Measurements from ENCODE around the gene GCA. TPM values are rescaled to one million over a fixed set of nuclear protein-coding genes. Genes with fewer than 3 reads are reported as not detected.

Gene GCA
- total and polyA plus RNA-seq, 2 of the 4 experiments (the other 2 are of a cell fraction), result 2.2 to 3.6 TPM

GRCh38 chr2:162324953-162325352 lies 19.0 kb upstream of the GCA start:
- H2AK9ac ChIP-seq (replicated peaks; ENCODE audit: low read depth, low read length, poor library complexity), result no peak overlapping the region
- H3K36me3 ChIP-seq (ENCODE audit: control insufficient read depth, insufficient read depth, low read length), result no peaks in the 10 kb centered on the region
- no peaks in the 10 kb centered on the region for H3K9me3 ChIP-seq (ENCODE audit: control insufficient read depth, insufficient read depth, low read length)
- H3K4ac ChIP-seq (ENCODE audit: low read depth, low read length), result no peak overlapping the region
- no peaks in the 10 kb centered on the region for H3K4me1 ChIP-seq (ENCODE audit: control insufficient read depth, insufficient read depth, low read length)
- TF ChIP-seq NFE2L2 (IDR thresholded peaks at IDR 0.05; ENCODE audit: low read depth, low read length), result no peak
- no peak for TF ChIP-seq FOS (IDR thresholded peaks at IDR 0.05; ENCODE audit: low read depth, low read length)
- TF ChIP-seq SMC3 (IDR thresholded peaks at IDR 0.05; ENCODE audit: low read depth, low read length), result no peak
- no peak for TF ChIP-seq MXI1 (IDR thresholded peaks at IDR 0.05; ENCODE audit: borderline replicate concordance, low read depth, low read length)
- no peak for TF ChIP-seq CTCF (conservative IDR thresholded peaks at IDR 0.05; ENCODE audit: low read depth, low read length)
- TF ChIP-seq CEBPB (IDR thresholded peaks at IDR 0.05; ENCODE audit: low read depth, low read length), result no peak
- TF ChIP-seq RAD21 (IDR thresholded peaks at IDR 0.05; ENCODE audit: low read length), result no peak
- no peak for TF ChIP-seq POLR2A (IDR thresholded peaks at IDR 0.05; ENCODE audit: low read depth, low read length)
- no peak for TF ChIP-seq BHLHE40 (IDR thresholded peaks at IDR 0.05; ENCODE audit: low read depth, low read length)
- TF ChIP-seq, protein P1, sequence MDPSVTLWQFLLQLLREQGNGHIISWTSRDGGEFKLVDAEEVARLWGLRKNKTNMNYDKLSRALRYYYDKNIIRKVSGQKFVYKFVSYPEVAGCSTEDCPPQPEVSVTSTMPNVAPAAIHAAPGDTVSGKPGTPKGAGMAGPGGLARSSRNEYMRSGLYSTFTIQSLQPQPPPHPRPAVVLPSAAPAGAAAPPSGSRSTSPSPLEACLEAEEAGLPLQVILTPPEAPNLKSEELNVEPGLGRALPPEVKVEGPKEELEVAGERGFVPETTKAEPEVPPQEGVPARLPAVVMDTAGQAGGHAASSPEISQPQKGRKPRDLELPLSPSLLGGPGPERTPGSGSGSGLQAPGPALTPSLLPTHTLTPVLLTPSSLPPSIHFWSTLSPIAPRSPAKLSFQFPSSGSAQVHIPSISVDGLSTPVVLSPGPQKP (IDR thresholded peaks at IDR 0.05; ENCODE audit: borderline replicate concordance, low read depth, low read length), result no peak
- no peak for TF ChIP-seq RCOR1 (IDR thresholded peaks at IDR 0.05; ENCODE audit: insufficient replicate concordance, low read length)
- TF ChIP-seq MAFK (IDR thresholded peaks at IDR 0.05; ENCODE audit: low read depth, low read length), result no peak
- TF ChIP-seq, protein P2, sequence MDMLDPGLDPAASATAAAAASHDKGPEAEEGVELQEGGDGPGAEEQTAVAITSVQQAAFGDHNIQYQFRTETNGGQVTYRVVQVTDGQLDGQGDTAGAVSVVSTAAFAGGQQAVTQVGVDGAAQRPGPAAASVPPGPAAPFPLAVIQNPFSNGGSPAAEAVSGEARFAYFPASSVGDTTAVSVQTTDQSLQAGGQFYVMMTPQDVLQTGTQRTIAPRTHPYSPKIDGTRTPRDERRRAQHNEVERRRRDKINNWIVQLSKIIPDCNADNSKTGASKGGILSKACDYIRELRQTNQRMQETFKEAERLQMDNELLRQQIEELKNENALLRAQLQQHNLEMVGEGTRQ (IDR thresholded peaks at IDR 0.05; ENCODE audit: low read depth, low read length), result no peak
- no peak for TF ChIP-seq CHD1 (IDR thresholded peaks at IDR 0.05; ENCODE audit: low read depth, low read length)
- no peak for ATAC-seq (ENCODE audit: low read depth)
- no peak overlapping the region for H2BK120ac ChIP-seq (ENCODE audit: low read depth, low read length)
- H2BK5ac ChIP-seq (ENCODE audit: low read depth, low read length, poor library complexity, severe bottlenecking), result no peak overlapping the region
- H2BK15ac ChIP-seq (ENCODE audit: low read depth, low read length), result no peak overlapping the region
- H3K23ac ChIP-seq (ENCODE audit: low read depth, low read length), result no peak overlapping the region
- H3K9ac ChIP-seq (ENCODE audit: low read depth, low read length), result no peak overlapping the region
- no peaks in the 10 kb centered on the region for H4K20me1 ChIP-seq (ENCODE audit: insufficient read depth, low read length)
- ChIA-PET CTCF (no interaction called here), POLR2A (ENCODE audit: unreplicated experiment) (no interaction called here)
- no peaks in the 10 kb centered on the region for H3K79me1 ChIP-seq (ENCODE audit: low read depth in 1 of 2, low read length in 2 of 2)
- DNase-seq, result no peak
- no peak overlapping the region for H3K4me3 ChIP-seq (ENCODE audit: insufficient read depth, low read depth, low read length)
- intact Hi-C loops (cut with micrococcal nuclease), result no loop called here
- no peak overlapping the region for H2AK5ac ChIP-seq (ENCODE audit: low read depth, low read length)
- BruUV-seq (replicated peaks), result no TSS peak
- no peaks in the 10 kb centered on the region for H3K9me1 ChIP-seq (ENCODE audit: insufficient read depth, low read length)
- no peak overlapping the region for H4K91ac ChIP-seq (ENCODE audit: insufficient read depth, low read depth, low read length)
- H4K8ac ChIP-seq (ENCODE audit: low read depth in 2 of 2, low read length in 2 of 2), result no peak overlapping the region
- WGBS, 2 experiments (ENCODE audit: extremely low coverage in 2 of 2, insufficient read length in 1 of 2), result no CpG with 5 or more reads among the region's 1 CpG
- no peak overlapping the region for H3K56ac ChIP-seq (ENCODE audit: extremely low read depth, insufficient read depth, low read length)
- H3K4me2 ChIP-seq (ENCODE audit: low read depth, low read length), result no peak overlapping the region
- dilution Hi-C loops (cut with HindIII; ENCODE audit: low sequenced_read_pairs, unreplicated experiment), result no loop called here
- H2BK20ac ChIP-seq (ENCODE audit: low read depth, low read length), result no peak overlapping the region
- no peak overlapping the region for H2AFZ ChIP-seq (replicated peaks; ENCODE audit: low read length, poor library complexity)
- no peak overlapping the region for H3K27ac ChIP-seq (ENCODE audit: insufficient read depth, low read length)
- no peak overlapping the region for H3K18ac ChIP-seq (ENCODE audit: low read depth, low read length)
- peaks cover 2% of the 10 kb centered on the region; the same call in 1 of the 2 replicates for H3K27me3 ChIP-seq (ENCODE audit: control insufficient read depth, insufficient read depth, low read length)
- no peak overlapping the region for H4K5ac ChIP-seq (ENCODE audit: low read depth, low read length)
- in situ Hi-C loops (cut with MboI; ENCODE audit: low sequenced_read_pairs), result loop anchor here (25.0 kb wide), 1 partner anchor 338 kb away; no protein-coding TSS in a partner anchor
- H3K14ac ChIP-seq (replicated peaks; ENCODE audit: low read depth, low read length), result no peak overlapping the region

Measured in IMR-90 (cell line).